Measurements from ENCODE around the gene ZMIZ2.
"Not testable (repeated sequence)": the region's sequence is repeated elsewhere in the genome, so short reads cannot be mapped to it uniquely, and the experiment has no call there.

The ZMIZ2 gene, protein sequence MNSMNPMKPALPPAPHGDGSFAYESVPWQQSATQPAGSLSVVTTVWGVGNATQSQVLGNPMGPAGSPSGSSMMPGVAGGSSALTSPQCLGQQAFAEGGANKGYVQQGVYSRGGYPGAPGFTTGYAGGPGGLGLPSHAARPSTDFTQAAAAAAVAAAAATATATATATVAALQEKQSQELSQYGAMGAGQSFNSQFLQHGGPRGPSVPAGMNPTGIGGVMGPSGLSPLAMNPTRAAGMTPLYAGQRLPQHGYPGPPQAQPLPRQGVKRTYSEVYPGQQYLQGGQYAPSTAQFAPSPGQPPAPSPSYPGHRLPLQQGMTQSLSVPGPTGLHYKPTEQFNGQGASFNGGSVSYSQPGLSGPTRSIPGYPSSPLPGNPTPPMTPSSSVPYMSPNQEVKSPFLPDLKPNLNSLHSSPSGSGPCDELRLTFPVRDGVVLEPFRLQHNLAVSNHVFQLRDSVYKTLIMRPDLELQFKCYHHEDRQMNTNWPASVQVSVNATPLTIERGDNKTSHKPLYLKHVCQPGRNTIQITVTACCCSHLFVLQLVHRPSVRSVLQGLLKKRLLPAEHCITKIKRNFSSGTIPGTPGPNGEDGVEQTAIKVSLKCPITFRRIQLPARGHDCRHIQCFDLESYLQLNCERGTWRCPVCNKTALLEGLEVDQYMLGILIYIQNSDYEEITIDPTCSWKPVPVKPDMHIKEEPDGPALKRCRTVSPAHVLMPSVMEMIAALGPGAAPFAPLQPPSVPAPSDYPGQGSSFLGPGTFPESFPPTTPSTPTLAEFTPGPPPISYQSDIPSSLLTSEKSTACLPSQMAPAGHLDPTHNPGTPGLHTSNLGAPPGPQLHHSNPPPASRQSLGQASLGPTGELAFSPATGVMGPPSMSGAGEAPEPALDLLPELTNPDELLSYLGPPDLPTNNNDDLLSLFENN

GRCh38 chr7:44748045-44748947 lies at the start of gene ZMIZ2:
TSS of gene ZMIZ2 (plus strand) at chr7:44748847. CDS start at chr7:44756250, 7,403 bp downstream.
- DNase-seq, result peak; percentile 54 to 71

- DNase-seq, result not testable (repeated sequence)
These were observed 49.0 kb upstream of the ZMIZ2 start for GRCh38 chr7:44699598-44699997.

DNA sequence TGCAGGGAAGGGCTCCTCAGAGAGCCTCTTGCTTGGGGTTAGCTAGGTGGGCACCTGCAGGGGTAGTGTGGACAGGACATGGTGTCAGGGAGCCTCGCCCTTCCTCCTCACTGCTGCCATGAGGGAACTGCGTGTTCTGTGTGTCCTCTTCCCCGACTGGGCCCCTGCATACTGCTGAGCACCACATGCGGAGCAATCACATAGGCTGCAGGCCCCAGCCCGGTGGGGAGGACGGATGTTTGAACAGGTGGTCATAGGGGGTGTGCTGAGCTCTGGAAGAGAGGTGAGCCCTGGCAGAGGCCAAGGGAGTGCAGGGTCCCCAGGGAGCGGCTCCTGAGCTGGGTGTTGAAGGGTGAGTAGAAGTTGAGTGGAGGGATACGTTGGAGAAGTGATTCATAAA lies 48.3 kb upstream of the ZMIZ2 start:
- no peak for DNase-seq

- not testable (repeated sequence) for DNase-seq
These were observed 45.3 kb upstream of the ZMIZ2 start for GRCh38 chr7:44703391-44703790.

GRCh38 chr7:44703921-44704320 lies 44.7 kb upstream of the ZMIZ2 start:
- no peak for DNase-seq

GRCh38 chr7:44705434-44705833 lies 43.2 kb upstream of the ZMIZ2 start:
- DNase-seq, result no peak

DNA sequence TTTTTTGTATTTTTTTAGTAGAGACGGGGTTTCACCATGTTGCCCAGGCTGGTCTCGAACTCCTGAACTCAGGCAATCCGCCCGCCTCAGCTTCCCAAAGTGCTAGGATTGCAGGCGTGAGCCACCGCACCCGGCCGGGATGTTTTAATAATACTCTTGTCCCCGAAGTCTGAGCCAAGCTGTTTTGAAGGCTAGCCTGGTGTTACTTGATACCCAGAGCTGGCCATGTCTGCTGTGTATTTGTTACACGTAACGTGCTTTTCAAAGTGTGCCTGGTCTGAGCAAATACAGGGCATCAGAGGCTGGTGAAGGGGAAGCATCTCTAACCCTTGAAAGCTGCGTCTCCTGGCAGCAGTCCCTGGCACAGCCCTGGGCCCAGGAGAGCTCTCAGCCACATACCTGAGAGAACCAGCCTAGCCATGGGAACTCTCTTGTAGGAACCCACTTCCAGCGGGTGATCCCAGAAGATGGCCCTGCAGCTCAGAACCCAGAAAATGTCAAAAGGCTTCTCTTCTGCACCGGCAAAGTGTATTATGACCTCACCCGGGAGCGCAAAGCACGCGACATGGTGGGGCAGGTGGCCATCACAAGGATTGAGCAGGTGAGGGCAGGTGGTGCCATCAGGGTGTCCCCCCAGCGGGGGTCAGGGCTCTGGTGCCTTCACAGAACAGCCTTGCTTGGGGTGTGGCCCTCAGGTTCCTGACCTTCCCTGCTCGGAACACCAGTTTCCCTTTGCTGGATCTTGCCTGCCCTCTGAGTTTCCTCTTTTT lies 41.7 kb upstream of the ZMIZ2 start:
- no peak for DNase-seq

GRCh38 chr7:44707558-44708230 lies 41.0 kb upstream of the ZMIZ2 start:
- DNase-seq, result no peak

DNA sequence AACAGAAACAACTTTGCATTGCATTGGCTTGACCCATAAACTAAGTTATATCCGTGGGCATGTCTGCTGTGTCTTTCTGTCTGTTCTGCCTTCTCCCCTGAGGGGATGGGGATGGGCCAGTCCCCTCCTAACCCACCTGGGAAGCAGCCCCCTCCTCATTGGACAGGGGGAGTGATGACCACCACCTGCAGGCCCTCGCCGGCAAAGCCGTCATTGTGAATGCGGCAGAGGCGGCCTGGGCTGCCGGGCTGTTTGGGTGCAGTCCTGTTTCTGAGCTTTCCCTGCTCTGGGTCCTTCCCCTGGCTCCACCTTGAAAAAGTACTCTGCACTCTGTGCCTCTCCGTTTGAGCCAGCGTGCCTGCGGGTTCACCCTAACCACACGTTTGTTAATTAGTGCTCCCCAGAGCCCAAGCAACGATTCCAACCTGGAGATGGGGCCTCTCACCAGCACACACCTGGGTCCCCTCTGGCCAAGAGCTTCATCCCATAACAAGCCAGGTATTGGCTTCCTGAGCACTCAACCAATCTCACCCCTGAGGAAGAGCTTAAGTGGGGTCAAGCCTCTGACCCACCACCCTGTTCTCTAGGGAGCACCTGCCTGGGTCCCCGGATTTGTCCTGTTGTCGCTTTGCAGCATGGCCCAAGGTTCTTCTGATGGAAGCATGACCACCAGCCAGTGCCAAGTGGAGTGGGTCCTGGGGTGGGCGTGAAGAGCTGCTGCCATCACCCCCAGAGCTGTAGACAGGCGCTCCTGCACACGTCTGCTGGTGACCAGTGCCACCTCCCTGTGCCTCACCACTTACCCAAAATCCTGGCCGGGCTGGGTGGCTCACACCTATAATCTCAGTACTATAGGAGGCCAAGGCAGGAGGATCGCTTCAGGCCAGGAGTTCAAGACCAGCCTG lies 39.4 kb upstream of the ZMIZ2 start:
- no peak for DNase-seq

- no peak for DNase-seq
These were observed 38.6 kb upstream of the ZMIZ2 start for GRCh38 chr7:44709945-44710596.

GRCh38 chr7:44711528-44711927 lies 37.1 kb upstream of the ZMIZ2 start:
- no peak for DNase-seq

GRCh38 chr7:44712012-44712411 lies 36.6 kb upstream of the ZMIZ2 start:
- no peak for DNase-seq

- no peak for DNase-seq
These were observed 35.5 kb upstream of the ZMIZ2 start for GRCh38 chr7:44713141-44713540.

- DNase-seq, result no peak
These were observed 34.8 kb upstream of the ZMIZ2 start for GRCh38 chr7:44713680-44714335.

DNA sequence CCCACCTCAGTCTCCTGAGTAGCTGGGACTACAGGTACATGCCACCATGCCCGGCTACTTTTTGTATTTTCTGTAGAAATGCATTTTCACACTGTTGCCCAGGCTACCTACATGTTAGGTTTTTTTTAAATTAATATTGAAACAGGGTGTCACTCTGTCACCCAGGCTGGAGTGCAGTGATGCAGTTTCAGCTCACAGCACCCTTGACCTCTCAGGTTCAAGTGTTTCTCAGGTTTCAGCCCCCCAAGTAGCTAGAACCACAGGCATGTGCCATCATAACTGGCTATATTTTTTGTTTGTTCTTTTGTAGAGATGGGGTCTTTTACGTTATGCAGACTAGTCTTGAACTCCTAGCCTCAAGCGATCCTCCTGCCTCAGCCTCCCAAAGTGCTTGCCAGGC lies 32.4 kb upstream of the ZMIZ2 start:
- DNase-seq, result no peak

GRCh38 chr7:44720301-44720700 lies 28.3 kb upstream of the ZMIZ2 start:
- no peak for DNase-seq

- no peak for DNase-seq
These were observed 24.4 kb upstream of the ZMIZ2 start for GRCh38 chr7:44724276-44724675.

GRCh38 chr7:44726250-44726649 lies 22.4 kb upstream of the ZMIZ2 start:
- DNase-seq, result not testable (repeated sequence)
